ENCODE results near the gene WNT9A.

Gene WNT9A

DNA sequence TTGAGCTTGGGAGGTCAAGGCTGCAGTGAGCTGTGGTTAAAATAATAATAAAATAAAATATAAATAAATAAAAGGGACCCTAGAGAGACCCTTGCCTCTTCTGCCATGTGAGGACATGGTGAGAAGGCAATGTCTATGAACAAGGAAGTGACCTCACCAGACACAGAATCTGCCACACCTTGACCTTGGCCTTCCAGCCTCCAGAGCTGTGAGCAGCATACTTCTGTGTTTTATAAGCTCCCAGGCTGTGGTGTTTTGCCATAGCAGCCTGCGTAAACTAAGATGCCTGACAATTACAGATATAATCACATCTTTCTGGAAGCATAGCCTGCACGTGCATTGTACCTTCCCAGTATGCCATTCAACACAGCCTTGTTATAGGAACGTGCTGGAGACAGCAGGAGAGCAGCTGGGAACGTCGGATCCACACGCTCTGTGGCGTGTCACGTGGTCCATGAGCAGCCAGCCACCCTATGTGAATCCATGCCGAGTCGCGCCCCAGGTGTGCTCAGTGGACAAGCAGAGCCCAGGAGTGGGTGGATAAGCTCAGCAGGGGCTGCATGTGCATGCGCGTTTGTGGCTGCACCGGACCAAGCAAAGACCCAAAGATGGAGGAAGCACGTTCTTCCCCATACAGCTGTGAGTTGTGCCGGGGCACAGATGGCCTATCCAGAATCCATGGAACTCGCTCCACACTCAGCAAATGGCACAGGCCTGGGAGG is 17.8 kb downstream of the WNT9A start:
- FAIRE-seq, result no peak
- TF ChIP-seq, protein P1, sequence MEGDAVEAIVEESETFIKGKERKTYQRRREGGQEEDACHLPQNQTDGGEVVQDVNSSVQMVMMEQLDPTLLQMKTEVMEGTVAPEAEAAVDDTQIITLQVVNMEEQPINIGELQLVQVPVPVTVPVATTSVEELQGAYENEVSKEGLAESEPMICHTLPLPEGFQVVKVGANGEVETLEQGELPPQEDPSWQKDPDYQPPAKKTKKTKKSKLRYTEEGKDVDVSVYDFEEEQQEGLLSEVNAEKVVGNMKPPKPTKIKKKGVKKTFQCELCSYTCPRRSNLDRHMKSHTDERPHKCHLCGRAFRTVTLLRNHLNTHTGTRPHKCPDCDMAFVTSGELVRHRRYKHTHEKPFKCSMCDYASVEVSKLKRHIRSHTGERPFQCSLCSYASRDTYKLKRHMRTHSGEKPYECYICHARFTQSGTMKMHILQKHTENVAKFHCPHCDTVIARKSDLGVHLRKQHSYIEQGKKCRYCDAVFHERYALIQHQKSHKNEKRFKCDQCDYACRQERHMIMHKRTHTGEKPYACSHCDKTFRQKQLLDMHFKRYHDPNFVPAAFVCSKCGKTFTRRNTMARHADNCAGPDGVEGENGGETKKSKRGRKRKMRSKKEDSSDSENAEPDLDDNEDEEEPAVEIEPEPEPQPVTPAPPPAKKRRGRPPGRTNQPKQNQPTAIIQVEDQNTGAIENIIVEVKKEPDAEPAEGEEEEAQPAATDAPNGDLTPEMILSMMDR (IDR thresholded peaks at IDR 0.05; ENCODE audit: insufficient read depth, missing control alignments), result no peak
- no peak for DNase-seq (ENCODE audit: insufficient read length, low spot score)

DNA sequence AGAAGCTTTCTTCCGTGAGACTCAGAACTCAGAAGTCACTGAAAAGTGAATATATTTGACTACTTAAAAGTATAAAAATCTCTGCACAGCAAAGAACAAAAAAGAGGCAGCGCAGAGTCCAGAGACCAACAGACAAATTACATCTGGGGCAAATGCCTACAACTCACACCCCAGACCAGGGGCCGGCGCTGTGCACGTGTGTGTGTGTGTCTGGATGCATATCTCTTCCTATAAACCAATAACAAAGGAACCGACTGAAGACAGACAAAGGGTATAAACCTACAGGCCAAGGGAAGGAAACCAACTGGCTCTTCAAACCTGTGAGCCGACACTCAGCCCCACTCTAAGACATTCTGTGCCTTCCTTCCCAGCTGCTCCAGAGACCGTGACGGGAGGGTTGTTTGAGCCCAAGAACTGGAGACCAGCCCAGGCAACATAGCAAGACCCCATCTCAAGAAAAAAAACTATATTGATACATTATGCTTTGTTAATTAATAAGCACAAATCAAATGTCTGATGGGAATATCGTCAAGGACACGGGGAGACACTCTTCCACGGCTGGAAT is 18.8 kb downstream of the WNT9A start:
- TF ChIP-seq, protein P1 (IDR thresholded peaks at IDR 0.05; ENCODE audit: insufficient read depth, missing control alignments), result no peak
- no peak for FAIRE-seq
- no peak for DNase-seq (ENCODE audit: insufficient read length, low spot score)

DNA sequence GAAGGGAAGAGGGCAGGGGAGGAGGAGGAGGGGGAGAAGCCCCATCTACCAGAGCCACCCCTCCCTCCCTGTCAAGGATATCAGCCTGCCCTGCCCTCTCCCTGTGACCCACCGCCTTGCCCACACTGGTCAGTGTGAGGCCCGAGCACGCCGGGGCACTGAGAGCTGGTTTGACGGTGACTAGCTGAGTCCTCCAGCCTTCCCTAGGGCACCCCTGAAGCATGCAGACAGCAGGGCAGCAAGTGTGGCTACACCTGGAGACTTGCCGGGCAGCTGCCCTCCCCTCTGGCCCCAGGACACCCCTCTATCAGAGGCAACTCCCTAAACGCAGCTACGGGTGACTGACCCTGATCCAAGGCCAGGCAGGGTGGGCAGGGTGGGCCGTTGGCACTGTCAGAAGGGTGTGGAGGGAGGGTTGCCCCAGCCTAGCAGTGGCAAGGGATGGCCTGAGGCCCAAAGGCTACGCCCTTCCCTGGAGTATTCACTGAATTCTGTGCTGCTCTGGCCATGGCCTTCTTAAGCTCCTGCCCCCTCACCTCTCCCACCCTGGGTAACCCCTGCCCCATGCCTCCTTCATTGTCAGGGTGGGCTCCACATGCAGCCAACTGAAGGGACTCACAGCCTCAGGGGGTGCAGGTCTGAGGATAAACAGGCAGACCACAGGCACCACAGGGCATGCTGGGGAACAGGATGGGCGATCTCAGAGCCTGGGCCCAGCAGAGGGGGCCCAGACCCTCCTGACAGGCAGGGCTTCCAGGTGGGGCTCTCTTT is 19.6 kb downstream of the WNT9A start:
- FAIRE-seq (no peak), DNase-seq (ENCODE audit: insufficient read length, low spot score) (no peak)
- TF ChIP-seq, protein P1 (IDR thresholded peaks at IDR 0.05; ENCODE audit: insufficient read depth, missing control alignments), result no peak

DNA sequence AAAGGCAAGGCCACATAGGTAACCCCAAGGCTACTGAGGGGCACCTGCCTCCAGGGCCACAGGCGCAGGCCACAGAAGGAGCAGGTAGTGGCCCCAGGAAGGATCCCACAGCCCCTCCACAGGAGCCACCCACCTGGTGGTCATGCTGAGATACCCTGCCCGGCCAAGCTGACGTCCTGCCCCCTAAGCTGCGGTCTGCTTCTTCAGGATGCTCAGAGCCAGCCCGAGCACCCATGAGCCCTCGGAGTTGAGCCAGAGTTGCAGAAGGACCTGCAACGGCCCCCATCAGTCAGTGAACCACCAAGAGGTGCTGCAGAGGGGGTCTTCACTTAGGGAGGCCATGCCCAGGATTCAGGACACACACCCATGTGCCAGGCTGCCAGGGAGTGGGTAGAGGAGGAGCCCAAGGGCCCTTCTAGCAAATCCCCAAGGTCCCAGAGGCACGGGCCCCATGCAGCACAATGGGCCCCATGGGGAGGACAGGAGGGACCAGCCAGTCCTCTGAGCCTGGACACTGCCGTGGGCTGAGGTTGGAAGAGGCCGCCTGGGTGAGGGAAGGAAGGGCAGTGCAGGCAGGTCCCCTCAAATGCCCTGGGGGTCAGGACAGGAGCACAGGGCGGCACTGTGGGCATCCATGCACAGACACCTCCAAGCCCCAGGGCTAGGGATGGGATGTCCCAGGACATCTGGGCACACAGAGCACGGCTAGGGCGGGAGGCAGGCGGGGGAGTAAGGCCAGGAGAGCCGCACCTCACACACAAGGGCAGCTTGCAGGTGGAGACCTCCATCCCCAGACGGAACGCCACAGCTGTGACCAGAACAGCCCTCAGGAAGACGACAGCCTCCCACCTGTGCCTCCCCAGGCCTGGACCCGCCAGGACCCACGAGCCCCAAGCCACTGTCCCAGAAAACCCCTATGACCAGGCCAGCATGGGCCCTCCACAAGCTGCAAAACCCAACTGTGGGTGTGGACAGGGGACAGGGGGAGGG is 20.5 kb downstream of the WNT9A start:
- DNase-seq (ENCODE audit: insufficient read length, low spot score) (no peak), FAIRE-seq (no peak)
- TF ChIP-seq, protein P1 (IDR thresholded peaks at IDR 0.05; ENCODE audit: insufficient read depth, missing control alignments), result no peak

DNA sequence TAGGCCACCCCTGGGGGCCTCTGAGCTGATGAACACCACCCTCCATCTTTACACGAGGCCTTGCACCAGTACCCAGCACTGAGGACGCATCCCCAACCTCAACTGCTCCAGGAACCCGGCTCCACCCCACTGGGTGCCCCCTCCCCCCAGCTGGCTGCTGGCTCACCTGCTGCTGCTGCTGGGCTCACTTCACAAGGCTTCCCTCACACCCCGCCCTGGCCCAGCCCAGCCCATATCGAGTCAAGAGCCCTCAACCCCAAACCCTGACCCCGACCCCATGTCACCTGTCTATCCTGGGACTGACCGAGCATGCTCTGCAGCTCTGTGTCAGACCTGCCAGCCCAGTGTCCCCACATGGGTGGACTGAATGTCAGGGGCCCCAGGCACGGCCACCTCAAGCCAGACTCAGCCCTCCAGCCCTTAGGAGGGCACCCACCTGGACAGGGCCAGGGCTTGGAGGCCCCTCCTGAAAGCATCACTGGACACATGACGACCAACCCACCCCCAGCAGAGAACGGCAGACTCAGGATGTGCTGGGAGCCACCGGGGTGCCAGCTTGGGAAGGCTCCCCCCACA is 21.4 kb downstream of the WNT9A start:
- no peak for FAIRE-seq
- TF ChIP-seq, protein P1 (IDR thresholded peaks at IDR 0.05; ENCODE audit: insufficient read depth, missing control alignments), result no peak

DNA sequence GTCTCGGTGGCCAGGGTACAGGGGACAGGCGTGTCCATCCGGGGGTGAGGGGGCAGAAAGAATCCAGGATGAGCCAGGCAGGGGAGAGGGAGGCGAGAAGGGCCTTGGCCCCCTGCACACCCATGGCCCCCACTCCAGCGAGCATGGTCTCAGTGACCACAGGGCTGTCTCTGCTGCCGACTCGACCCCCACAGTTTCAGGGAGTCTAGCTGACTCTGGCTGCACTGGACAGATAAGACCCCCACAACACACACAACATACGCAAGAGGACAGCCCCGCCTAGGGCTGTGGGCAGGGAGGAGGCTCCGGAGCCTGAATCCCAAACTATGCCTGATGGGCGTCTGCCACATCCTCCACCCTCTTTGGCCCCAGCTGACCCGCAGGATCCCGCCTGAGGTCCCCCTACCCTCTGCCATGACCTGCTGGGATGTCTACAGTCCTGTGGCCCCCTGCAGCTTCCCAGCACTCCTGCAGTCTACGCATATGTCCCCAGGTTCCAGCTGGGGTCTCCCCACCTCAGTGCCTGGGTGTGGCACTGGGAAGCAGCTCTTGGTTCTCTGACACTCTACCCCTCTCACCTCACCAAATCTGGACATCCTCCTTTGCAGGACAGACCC is 22.0 kb downstream of the WNT9A start:
- DNase-seq (ENCODE audit: insufficient read length, low spot score), result no peak
- TF ChIP-seq, protein P1 (IDR thresholded peaks at IDR 0.05; ENCODE audit: insufficient read depth, missing control alignments), result no peak
- no peak for FAIRE-seq

More for the DNA sequence above, 21.4 kb downstream of the WNT9A start:
- DNase-seq (ENCODE audit: insufficient read length, low spot score), result no peak
